Endodermal cell (in vitro differentiated cells): ENCODE data around the gene ITPK1. TPM values are rescaled to one million over a fixed set of nuclear protein-coding genes. Genes with fewer than 3 reads are reported as not detected.
A peak's percentile ranks its signal among the peaks of the same experiment; 100 is the strongest.

ENCODE experiments used
- DNase-seq: peaks from one replicate; pipeline ENCODE4 v3.0.0-alpha.2; 2017
- H3K27ac ChIP-seq: 2 replicates; pipeline ENCODE4 v1.5.1; 2013; ENCODE audit warnings: mild to moderate bottlenecking, low read depth, low read length, moderate library complexity
- H3K27me3 ChIP-seq: 2 replicates; pipeline ENCODE4 v1.6.1; 2013; ENCODE audit warnings: mild to moderate bottlenecking, low read length, moderate library complexity; ENCODE audit not compliant: insufficient read depth, control insufficient read depth, poor library complexity, severe bottlenecking
- H3K36me3 ChIP-seq: 2 replicates; pipeline ENCODE4 v1.7.0; 2013; ENCODE audit warnings: mild to moderate bottlenecking, low read length, moderate library complexity; ENCODE audit not compliant: control insufficient read depth, insufficient read depth
- H3K4me1 ChIP-seq: one replicate; pipeline ENCODE4 v1.7.0; 2013; ENCODE audit warnings: low read length; ENCODE audit not compliant: control insufficient read depth, insufficient read depth
- H3K4me3 ChIP-seq: 2 replicates; pipeline ENCODE4 v1.5.1; 2013; ENCODE audit warnings: mild to moderate bottlenecking, low read length, moderate library complexity
- H3K9ac ChIP-seq: 2 replicates; pipeline ENCODE4 v1.6.1; 2013; ENCODE audit warnings: mild to moderate bottlenecking, low read length, moderate library complexity; ENCODE audit not compliant: poor library complexity, severe bottlenecking; ENCODE audit errors: extremely low read depth
- H3K9me3 ChIP-seq: 2 replicates; pipeline ENCODE4 v1.6.1; 2013; ENCODE audit warnings: mild to moderate bottlenecking, low read length, moderate library complexity; ENCODE audit not compliant: control insufficient read depth
- H3K27ac Mint-ChIP-seq: 2 replicates; pipeline ENCODE4 v1.8.0; 2020; ENCODE audit warnings: mixed read lengths
- H3K27me3 Mint-ChIP-seq: 2 replicates; pipeline ENCODE4 v1.8.0; 2021; ENCODE audit warnings: mild to moderate bottlenecking, mixed read lengths; ENCODE audit not compliant: insufficient read depth
- H3K36me3 Mint-ChIP-seq: 2 replicates; pipeline ENCODE4 v1.8.0; 2020; ENCODE audit warnings: low read depth, mixed read lengths
- H3K4me1 Mint-ChIP-seq: 2 replicates; pipeline ENCODE4 v1.8.0; 2020; ENCODE audit warnings: mixed read lengths
- H3K4me3 Mint-ChIP-seq: 2 replicates; pipeline ENCODE4 v1.8.0; 2020; ENCODE audit warnings: mild to moderate bottlenecking, moderate library complexity, mixed read lengths
- H3K9me3 Mint-ChIP-seq: 2 replicates; pipeline ENCODE4 v1.8.0; 2020; ENCODE audit warnings: mild to moderate bottlenecking, mixed read lengths
- CTCF ChIP-seq: fragments of 200-600 bp; sonication (generic); conservative IDR thresholded peaks from 2 replicates; pipeline ENCODE4 v1.5.0; 2021; ENCODE audit warnings: antibody characterized with exemption, mild to moderate bottlenecking
- WGBS, 2 experiments: methylation state at CpG; one replicate each; pipeline versions ENCODE4 v1.1.5 to v1.1.7; 2013; ENCODE audit warnings: missing lambda C conversion rate in 2 of 2, mixed read lengths in 1 of 2; ENCODE audit not compliant: insufficient coverage in 1 of 2, insufficient read length in 1 of 2; 5-methylcytosine and 5-hydroxymethylcytosine counted together
- total RNA-seq, 2 donors: library from RNA; stranded (reverse); fragmentation: NEBNext Ultra II Directional in 1 of 2; extraction: Animal tissue kit (Norgen Biotek cat#: 25700) in 1 of 2; gene quantifications; 2 replicates in 1 of 2; 3 replicates in 1 of 2; pipeline ENCODE4 v1.2.1, GENCODE V29; 2021

The ITPK1 gene
- total RNA-seq, 2 donors from 2014 or later = 59.9 to 66.9 TPM

GRCh38 chr14:93056166-93056839 is 59.4 kb downstream of the ITPK1 start:
- no peak for TF ChIP-seq CTCF
- Histone ChIP-seq H3K27me3 (no peaks in the 10 kb centered on the region), H3K36me3 (no peaks in the 10 kb centered on the region), H3K9ac (no peak overlapping the region), H3K9me3 (no peaks in the 10 kb centered on the region), H3K4me3 (no peak overlapping the region), H3K27ac (no peak overlapping the region), H3K4me1 (peaks cover 20% of the 10 kb centered on the region)
- Mint-ChIP-seq H3K4me1 (peaks cover 30% of the 10 kb centered on the region), H3K4me3 (no peak overlapping the region), H3K27me3 (no peaks in the 10 kb centered on the region), H3K27ac (peak overlapping the region; percentile 76), H3K36me3 (no peaks in the 10 kb centered on the region), H3K9me3 (no peaks in the 10 kb centered on the region)
- WGBS, 2 experiments = 90 to 93% methylated on average over 5 of the region's 5 CpGs
- no peak for DNase-seq

GRCh38 chr14:93055651-93056115 is 60.0 kb downstream of the ITPK1 start:
- Mint-ChIP-seq H3K27me3 (no peaks in the 10 kb centered on the region), H3K27ac (peak overlapping the region; percentile 76)

GRCh38 chr14:93054876-93055275 is 60.8 kb downstream of the ITPK1 start:
- no peaks in the 10 kb centered on the region for H3K36me3 ChIP-seq
- no peaks in the 10 kb centered on the region for H3K27me3 Mint-ChIP-seq
- no peak overlapping the region for H3K4me3 Mint-ChIP-seq
- H3K4me1 ChIP-seq = peaks cover 18% of the 10 kb centered on the region
- no peaks in the 10 kb centered on the region for H3K9me3 Mint-ChIP-seq
- no peak overlapping the region for H3K27ac Mint-ChIP-seq
- H3K9me3 ChIP-seq = no peaks in the 10 kb centered on the region
- TF ChIP-seq CTCF = no peak
- no peak overlapping the region for H3K9ac ChIP-seq
- peaks cover 17% of the 10 kb centered on the region for H3K4me1 Mint-ChIP-seq
- no peaks in the 10 kb centered on the region for H3K27me3 ChIP-seq
- no peak for DNase-seq
- no peaks in the 10 kb centered on the region for H3K36me3 Mint-ChIP-seq
- 91 to 95% methylated on average over 7 of the region's 7 CpGs for WGBS, 2 experiments
- H3K27ac ChIP-seq = no peak overlapping the region
- no peak overlapping the region for H3K4me3 ChIP-seq

More at GRCh38 chr14:93055651-93056115, 60.0 kb downstream of the ITPK1 start:
- H3K9me3 Mint-ChIP-seq = no peaks in the 10 kb centered on the region
- no peak for DNase-seq
- H3K4me3 Mint-ChIP-seq = no peak overlapping the region
- peaks cover 20% of the 10 kb centered on the region for H3K4me1 ChIP-seq
- H3K4me1 Mint-ChIP-seq = peaks cover 25% of the 10 kb centered on the region
- no peak overlapping the region for H3K4me3 ChIP-seq
- no peaks in the 10 kb centered on the region for H3K36me3 ChIP-seq
- no peak overlapping the region for H3K9ac ChIP-seq
- no peaks in the 10 kb centered on the region for H3K36me3 Mint-ChIP-seq
- no peak for TF ChIP-seq CTCF
- H3K27me3 ChIP-seq = no peaks in the 10 kb centered on the region
- WGBS, 2 experiments = 89 to 96% methylated on average over 6 to 9 of the region's 9 CpGs
- no peaks in the 10 kb centered on the region for H3K9me3 ChIP-seq
- H3K27ac ChIP-seq = no peak overlapping the region
